K562 (cell line): ENCODE measurements around the gene CUTA. TPM values are rescaled to one million over a fixed set of nuclear protein-coding genes. Genes with fewer than 3 reads are reported as not detected.

ENCODE experiments used
- ATAC-seq: fragments of 200-7000 bp; cut with Tn5 transposase; 3 replicates; pipeline ENCODE4 v1.9.1; 2020; ENCODE audit warnings: moderate library complexity
- BruUV-seq: library from RNA; stranded (reverse); fragments of 400-500 nt; replicated peaks from 2 replicates; lab custom pipeline; 2021; lab: Mats Ljungman, UMichigan
- CTCF ChIA-PET: fragments of 300-600 bp; formaldehyde crosslinking; extraction: SDS; loops from one replicate; lab custom pipeline; 2021; ENCODE audit warnings: low intra/inter-chr PET ratio; lab: Yijun Ruan, JAX
- POLR2A ChIA-PET: fragments of 300-600, 350-650 bp; sonication (Branson Sonifier 250); formaldehyde crosslinking; extraction: SDS; loops from one replicate; lab custom pipeline; 2021; ENCODE audit warnings: antibody characterized with exemption, inconsistent platforms; lab: Yijun Ruan, JAX
- DNase-seq, 4 experiments: peaks; one replicate each; pipeline versions ENCODE4 v3.0.0 to v3.0.0-alpha.2; 2011 to 2018; ENCODE audit warnings: low spot score in 3 of 4, mixed read lengths in 3 of 4; ENCODE audit errors: extremely low read depth in 1 of 4
- FAIRE-seq: peaks from 2 replicates; lab custom pipeline; 2011; peaks lifted over from hg19 to GRCh38; lab: Jason Lieb, UNC
- H2AFZ ChIP-seq: 2 replicates; pipeline ENCODE4 v1.6.0; 2011; ENCODE audit warnings: low read depth, low read length, control low read depth, inconsistent platforms
- H3K27ac ChIP-seq: fragments of 200-600 bp; 3 replicates; pipeline ENCODE4 v1.8.0; 2011; ENCODE audit warnings: low read depth, mild to moderate bottlenecking, control low read depth, inconsistent platforms, low read length, moderate library complexity, mixed read lengths; ENCODE audit errors: extremely low read depth
- H3K27me3 ChIP-seq, 2 experiments: fragments of 300-600 bp in 1 of 2; 2 replicates in 1 of 2; 3 replicates in 1 of 2; pipeline versions ENCODE4 v1.6.0 to v1.8.0; 2011; ENCODE audit warnings: inconsistent platforms in 2 of 2, low read length in 2 of 2, mild to moderate bottlenecking in 1 of 2, mixed read lengths in 1 of 2, moderate library complexity in 1 of 2; ENCODE audit not compliant: control insufficient read depth in 2 of 2, insufficient read depth in 2 of 2
- H3K36me3 ChIP-seq: fragments of 300-600 bp; 3 replicates; pipeline ENCODE4 v1.8.0; 2011; ENCODE audit warnings: mild to moderate bottlenecking, low read length, inconsistent platforms; ENCODE audit not compliant: control insufficient read depth, insufficient read depth
- H3K4me1 ChIP-seq, 2 experiments: fragments of 200-600 bp in 1 of 2; replicated peaks in 1 of 2; 2 replicates in 1 of 2; 3 replicates in 1 of 2; pipeline versions ENCODE4 v1.5.1 to v1.8.0; 2011; ENCODE audit warnings: inconsistent platforms in 2 of 2, low read length in 2 of 2, mild to moderate bottlenecking in 1 of 2, mixed read lengths in 1 of 2, moderate library complexity in 1 of 2; ENCODE audit not compliant: control insufficient read depth in 2 of 2, insufficient read depth in 2 of 2
- H3K4me2 ChIP-seq: 2 replicates; pipeline ENCODE4 v1.6.1; 2011; ENCODE audit warnings: low read length, control low read depth, inconsistent platforms, mixed read lengths; ENCODE audit not compliant: insufficient read depth
- H3K4me3 ChIP-seq: fragments of 200-600 bp; sonication (generic), shearing (Covaris generic); 2 replicates; pipeline ENCODE4 v1.5.1; 2016; ENCODE audit warnings: control low read depth, inconsistent platforms
- H3K79me2 ChIP-seq: fragments of 200-600 bp; 3 replicates; pipeline ENCODE4 v1.8.0; 2011; ENCODE audit warnings: low read length, inconsistent platforms; ENCODE audit not compliant: control insufficient read depth, insufficient read depth
- H3K9ac ChIP-seq, 2 experiments: 2 replicates each; pipeline versions ENCODE4 v1.6.0 to v1.6.1; 2011; ENCODE audit warnings: low read depth in 2 of 2, low read length in 2 of 2, control low read depth in 1 of 2, inconsistent platforms in 1 of 2, mild to moderate bottlenecking in 1 of 2, mixed read lengths in 1 of 2; ENCODE audit not compliant: insufficient read depth in 1 of 2
- H3K9me1 ChIP-seq: one replicate; pipeline ENCODE4 v1.6.0; 2011; ENCODE audit warnings: inconsistent platforms, mild to moderate bottlenecking, low read length, moderate library complexity; ENCODE audit not compliant: control insufficient read depth, insufficient read depth
- H3K9me3 ChIP-seq: replicated peaks from 2 replicates; pipeline ENCODE4 v1.5.1; 2011; ENCODE audit warnings: low read depth, low read length, inconsistent platforms; ENCODE audit not compliant: control insufficient read depth, insufficient read depth
- H4K20me1 ChIP-seq: replicated peaks from 2 replicates; pipeline ENCODE4 v1.6.1; 2011; ENCODE audit warnings: low read length, inconsistent platforms, mixed read lengths; ENCODE audit not compliant: control insufficient read depth, insufficient read depth
- ARID2 ChIP-seq: fragments of 450-650 bp; IDR thresholded peaks from 2 replicates; pipeline ENCODE4 v1.6.1; 2017; ENCODE audit warnings: antibody characterized with exemption, mild to moderate bottlenecking
- CREBBP ChIP-seq: IDR thresholded peaks from one replicate; pipeline ENCODE4 v1.6.1; 2012; ENCODE audit warnings: low read depth, mild to moderate bottlenecking, control low read depth, inconsistent platforms, low read length
- FOXK2 ChIP-seq, 2 experiments: fragments of 450-650 bp; IDR thresholded peaks in 1 of 2; conservative IDR thresholded peaks in 1 of 2; 2 replicates each; pipeline ENCODE4 v1.6.1; 2016; ENCODE audit warnings: low read depth in 2 of 2, mild to moderate bottlenecking in 1 of 2
- HDAC6 ChIP-seq: IDR thresholded peaks from 2 replicates; pipeline ENCODE4 v1.6.1; 2012; ENCODE audit warnings: low read depth, mild to moderate bottlenecking, control low read depth, inconsistent platforms, low read length, moderate library complexity
- LEF1 ChIP-seq: fragments of 450-650 bp; IDR thresholded peaks from 2 replicates; pipeline ENCODE4 v1.6.1; 2016; ENCODE audit warnings: mild to moderate bottlenecking
- MEF2D ChIP-seq: conservative IDR thresholded peaks from 2 replicates; pipeline ENCODE4 v1.6.1; 2016; ENCODE audit warnings: low read depth, missing genetic modification characterization, missing compliant biosample characterization
- MTA1 ChIP-seq: fragments of 450-650 bp; IDR thresholded peaks from 2 replicates; pipeline ENCODE4 v1.6.1; 2017; ENCODE audit warnings: borderline replicate concordance
- PKNOX1 ChIP-seq: fragments of 450-650 bp; IDR thresholded peaks from 2 replicates; pipeline ENCODE4 v1.6.1; 2016
- TSC22D4 ChIP-seq: fragments of 450-650 bp; IDR thresholded peaks from 2 replicates; pipeline ENCODE4 v1.6.1; 2016; ENCODE audit warnings: missing genetic modification characterization, missing biosample characterization, control low read depth
- VEZF1 ChIP-seq: fragments of 200-800 bp; sonication (Bioruptor generic); IDR thresholded peaks from 2 replicates; pipeline ENCODE4 v1.6.1; 2017; ENCODE audit warnings: missing genetic modification characterization, missing compliant biosample characterization
- ZBTB8A ChIP-seq: fragments of 450-650 bp; IDR thresholded peaks from 2 replicates; pipeline ENCODE4 v1.6.1; 2018; ENCODE audit warnings: mild to moderate bottlenecking, moderate library complexity; ENCODE audit not compliant: partially characterized antibody
- ZC3H8 ChIP-seq: fragments of 450-650 bp; IDR thresholded peaks from 2 replicates; pipeline ENCODE4 v1.6.1; 2017
- ZNF239 ChIP-seq: fragments of 250-450 bp; sonication (Bioruptor Pico); IDR thresholded peaks from 2 replicates; pipeline ENCODE4 v1.4.0; 2020; ENCODE audit warnings: mild to moderate bottlenecking
- WGBS: fragments of 100-300 bp; shearing (Covaris generic); methylation state at CpG from one replicate; pipeline ENCODE4 v1.1.6; 2016; ENCODE audit warnings: low coverage, mixed read lengths; ENCODE audit not compliant: insufficient coverage; ENCODE audit errors: missing lambda C conversion rate; 5-methylcytosine and 5-hydroxymethylcytosine counted together
- in situ Hi-C: fragments of 300-500 bp; cut with MboI; formaldehyde crosslinking; loops from 4 replicates; pipeline ENCODE4 v1.15.0; 2018; ENCODE audit warnings: inconsistent platforms, mixed read lengths
- intact Hi-C: fragments of 100-400 bp; cut with micrococcal nuclease; formaldehyde crosslinking; loops from 2 replicates; pipeline ENCODE4 v1.14.2; 2022
- polyA plus RNA-seq, 8 experiments: library from polyadenylated mRNA; depleted of rRNA in 4 of 8; stranded (reverse) in 5 of 8; unstranded in 3 of 8; fragments of >200 nt; fragmentation: Nextera tagmentation in 2 of 8; fragmentation: Illumina TruSeq in 1 of 8; extraction: Ambion mirVana in 2 of 8; extraction: Trizol in 1 of 8; gene quantifications; 2 replicates each; pipeline versions ENCODE4 v1.2.1 to v1.2.3, GENCODE V29; 2011 to 2014; ENCODE audit warnings: inconsistent platforms in 1 of 8, missing spikeins in 1 of 8
- total RNA-seq, 7 experiments: library from RNA; depleted of rRNA in 6 of 7; stranded (reverse); fragments of >200 nt in 6 of 7; fragmentation: Illumina TruSeq in 2 of 7; extraction: Trizol in 2 of 7; gene quantifications; 2 replicates each; pipeline versions ENCODE4 v1.2.1 to v1.2.3, GENCODE V29; 2011 to 2021; ENCODE audit warnings: low replicate concordance in 1 of 7
- TF ChIP-seq, protein P1 (sequence below): sonication (generic); formaldehyde crosslinking; IDR thresholded peaks from 2 replicates; pipeline ENCODE4 v1.8.1; 2023; ENCODE audit warnings: mild to moderate bottlenecking, missing genetic modification reagents
- TF ChIP-seq, protein P2 (sequence below), 2 experiments: fragments of 450-650 bp; IDR thresholded peaks; 2 replicates each; pipeline ENCODE4 v1.6.1; 2016

Gene CUTA
- total and polyA plus RNA-seq, 9 of the 15 experiments (the other 6 are each of a cell fraction or from before 2014, with no cell fraction given): 166 to 682 (median 310) TPM

GRCh38 chr6:33380272-33380981 is 37.5 kb downstream of the CUTA start:
- no peaks in the 10 kb centered on the region for H3K9me3 ChIP-seq
- DNase-seq (peak in 3 of 4 experiments; percentile 48 to 79 (median 51)), FAIRE-seq (peak; percentile 74), ATAC-seq (peak; percentile 59)
- H2AFZ ChIP-seq: peak overlapping the region; percentile 15
- H3K79me2 ChIP-seq: no peaks in the 10 kb centered on the region
- no peaks in the 10 kb centered on the region for H3K27me3 ChIP-seq
- H3K4me1 ChIP-seq: peaks cover 44 to 45% of the 10 kb centered on the region in 2 experiments
- in situ Hi-C loops (no loop called here), intact Hi-C loops (no loop called here)
- 20% methylated on average over 2 of the region's 2 CpGs for WGBS
- peak overlapping the region; percentile 48 for H3K4me2 ChIP-seq
- ChIA-PET POLR2A (interaction anchor here (0.6 to 1.6 kb wide), 2 partner anchors 10 to 60 kb away, joined by 4 to 7 read pairs; no protein-coding TSS in a partner anchor), CTCF (no interaction called here)
- H3K27ac ChIP-seq: peak overlapping the region; percentile 30; the same call in 1 of the 3 replicates
- no peaks in the 10 kb centered on the region for H4K20me1 ChIP-seq
- no peaks in the 10 kb centered on the region for H3K9me1 ChIP-seq
- no TSS peak for BruUV-seq
- peak overlapping the region in 1 of 2 experiments; percentile 13; a peak in 1 of 4 replicates for H3K9ac ChIP-seq
- H3K4me3 ChIP-seq: no peak overlapping the region
- no peaks in the 10 kb centered on the region for H3K36me3 ChIP-seq
- TF ChIP-seq ZNF239 (CRISPR knock-in tag): no peak
- TF ChIP-seq ZC3H8: no peak
- TF ChIP-seq ZBTB8A: no peak
- peak; percentile 58 for TF ChIP-seq LEF1
- TF ChIP-seq FOXK2 (conservative IDR thresholded peaks at IDR 0.05 in 1 of 2, IDR thresholded peaks at IDR 0.05 in 1 of 2; ENCODE audit: low read depth in 2 of 2): peak in 1 of 2 experiments; percentile 76; a peak in 2 of 4 replicates
- TF ChIP-seq HDAC6: no peak
- TF ChIP-seq MEF2D: no peak
- TF ChIP-seq ARID2: no peak
- TF ChIP-seq CREBBP: no peak
- peak; percentile 64; the same call in 1 of the 2 replicates for TF ChIP-seq PKNOX1
- TF ChIP-seq VEZF1 (CRISPR knock-in tag): peak; percentile 33; the same call in 1 of the 2 replicates
- TF ChIP-seq, protein P1, sequence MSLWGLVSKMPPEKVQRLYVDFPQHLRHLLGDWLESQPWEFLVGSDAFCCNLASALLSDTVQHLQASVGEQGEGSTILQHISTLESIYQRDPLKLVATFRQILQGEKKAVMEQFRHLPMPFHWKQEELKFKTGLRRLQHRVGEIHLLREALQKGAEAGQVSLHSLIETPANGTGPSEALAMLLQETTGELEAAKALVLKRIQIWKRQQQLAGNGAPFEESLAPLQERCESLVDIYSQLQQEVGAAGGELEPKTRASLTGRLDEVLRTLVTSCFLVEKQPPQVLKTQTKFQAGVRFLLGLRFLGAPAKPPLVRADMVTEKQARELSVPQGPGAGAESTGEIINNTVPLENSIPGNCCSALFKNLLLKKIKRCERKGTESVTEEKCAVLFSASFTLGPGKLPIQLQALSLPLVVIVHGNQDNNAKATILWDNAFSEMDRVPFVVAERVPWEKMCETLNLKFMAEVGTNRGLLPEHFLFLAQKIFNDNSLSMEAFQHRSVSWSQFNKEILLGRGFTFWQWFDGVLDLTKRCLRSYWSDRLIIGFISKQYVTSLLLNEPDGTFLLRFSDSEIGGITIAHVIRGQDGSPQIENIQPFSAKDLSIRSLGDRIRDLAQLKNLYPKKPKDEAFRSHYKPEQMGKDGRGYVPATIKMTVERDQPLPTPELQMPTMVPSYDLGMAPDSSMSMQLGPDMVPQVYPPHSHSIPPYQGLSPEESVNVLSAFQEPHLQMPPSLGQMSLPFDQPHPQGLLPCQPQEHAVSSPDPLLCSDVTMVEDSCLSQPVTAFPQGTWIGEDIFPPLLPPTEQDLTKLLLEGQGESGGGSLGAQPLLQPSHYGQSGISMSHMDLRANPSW (CRISPR knock-in tag): no peak
- TF ChIP-seq MTA1: 0 out of 2 replicates have a peak, but pooled peaks have one; percentile 40
- no peak for TF ChIP-seq TSC22D4 (tag)
- TF ChIP-seq, protein P2, sequence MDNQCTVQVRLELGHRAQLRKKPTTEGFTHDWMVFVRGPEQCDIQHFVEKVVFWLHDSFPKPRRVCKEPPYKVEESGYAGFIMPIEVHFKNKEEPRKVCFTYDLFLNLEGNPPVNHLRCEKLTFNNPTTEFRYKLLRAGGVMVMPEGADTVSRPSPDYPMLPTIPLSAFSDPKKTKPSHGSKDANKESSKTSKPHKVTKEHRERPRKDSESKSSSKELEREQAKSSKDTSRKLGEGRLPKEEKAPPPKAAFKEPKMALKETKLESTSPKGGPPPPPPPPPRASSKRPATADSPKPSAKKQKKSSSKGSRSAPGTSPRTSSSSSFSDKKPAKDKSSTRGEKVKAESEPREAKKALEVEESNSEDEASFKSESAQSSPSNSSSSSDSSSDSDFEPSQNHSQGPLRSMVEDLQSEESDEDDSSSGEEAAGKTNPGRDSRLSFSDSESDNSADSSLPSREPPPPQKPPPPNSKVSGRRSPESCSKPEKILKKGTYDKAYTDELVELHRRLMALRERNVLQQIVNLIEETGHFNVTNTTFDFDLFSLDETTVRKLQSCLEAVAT (IDR thresholded peaks at IDR 0.05): 0 out of 4 replicates have a peak, but pooled peaks of 1 of the 2 experiments have one; percentile 17
